DOHH2 (cell line): Measurements from ENCODE around the gene RASD2.

Source experiments
- CTCF ChIP-seq: fragments of 200-600 bp; sonication (generic); IDR thresholded peaks from one replicate; pipeline ENCODE4 v1.5.1; 2014; ENCODE audit warnings: antibody characterized with exemption, mild to moderate bottlenecking, low read depth, low read length; ENCODE audit not compliant: poor library complexity, severe bottlenecking
- EZH2phosphoT487 ChIP-seq: fragments of 200-600 bp; sonication (generic); IDR thresholded peaks from 2 replicates; pipeline ENCODE4 v1.6.1; 2017; ENCODE audit warnings: borderline replicate concordance, mild to moderate bottlenecking, antibody characterized with exemption, low read length, moderate library complexity, mixed read lengths

- TF ChIP-seq CTCF: no peak
- no peak for TF ChIP-seq EZH2phosphoT487
Measured at GRCh38 chr22:35533365-35534029, 7.1 kb upstream of the RASD2 start.
